Measurements from ENCODE around the gene SPATA16.
"Not testable (repeated sequence)": the region's sequence is repeated elsewhere in the genome, so short reads cannot be mapped to it uniquely, and the experiment has no call there.

Gene SPATA16

DNA sequence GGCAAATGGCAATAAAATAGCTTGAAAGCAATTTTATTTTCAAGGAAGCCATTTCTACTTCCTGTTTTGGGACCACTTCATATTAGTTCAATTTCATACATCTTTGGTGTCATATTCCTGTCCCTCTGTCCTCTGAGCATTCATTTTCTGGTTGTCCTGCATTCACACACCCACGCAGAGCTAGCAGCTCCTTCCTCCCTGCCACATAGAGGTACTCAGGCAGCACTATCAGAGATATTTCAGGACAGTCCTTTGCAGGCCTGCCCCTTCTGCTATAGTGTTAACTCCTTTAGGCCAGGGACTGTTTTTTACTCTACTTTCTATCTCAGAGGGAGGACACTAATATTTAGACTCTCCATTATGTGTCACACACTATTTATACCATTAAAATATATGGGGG is 258.5 kb downstream of the SPATA16 start:
- no peaks in the 10 kb centered on the region for H3F3A ChIP-seq (ENCODE audit: low read depth)

DNA sequence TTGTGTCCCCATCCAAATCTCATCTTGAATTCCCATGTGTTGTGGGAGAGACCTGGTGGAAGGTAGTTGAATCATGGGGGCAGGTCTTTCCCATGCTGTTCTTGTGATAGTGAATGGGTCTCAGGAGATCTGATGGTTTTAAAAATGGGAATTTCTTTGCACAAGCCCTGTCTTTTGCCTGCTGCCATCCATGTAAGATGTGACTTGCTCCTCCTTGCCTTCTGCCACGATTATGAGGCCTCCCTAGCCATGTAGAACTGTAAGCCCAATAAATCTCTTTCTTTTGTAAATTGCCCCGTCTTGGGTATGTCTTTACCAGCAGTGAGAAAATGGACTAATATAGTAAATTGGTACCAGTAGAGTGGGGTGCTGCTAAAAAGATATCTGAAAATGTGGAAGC is 261.7 kb downstream of the SPATA16 start:
- not testable (repeated sequence) for H3K4me2 ChIP-seq (ENCODE audit: low read depth, low read length, poor library complexity, severe bottlenecking); H3K9ac ChIP-seq (ENCODE audit: low read depth, low read length, poor library complexity, severe bottlenecking); H3K79me2 ChIP-seq (ENCODE audit: insufficient read depth, low read length); H4K20me1 ChIP-seq (ENCODE audit: insufficient read depth, low read length, poor library complexity, severe bottlenecking); H3K4me3 ChIP-seq (ENCODE audit: low read length, poor library complexity, severe bottlenecking); H3F3A ChIP-seq (ENCODE audit: low read depth); H2AFZ ChIP-seq (ENCODE audit: low read length); H3K9me2 ChIP-seq (replicated peaks; ENCODE audit: low read depth, low read length); H3K27me3 ChIP-seq (ENCODE audit: insufficient read depth, low read length, poor library complexity, severe bottlenecking); H3K36me3 ChIP-seq (ENCODE audit: insufficient read depth, low read length)
- Histone ChIP-seq H3K4me1 (ENCODE audit: insufficient read depth, low read length, poor library complexity, severe bottlenecking) (peaks cover 36% of the 10 kb centered on the region), H3K9me3 (ENCODE audit: insufficient read depth, low read depth, low read length) (peaks cover 24% of the 10 kb centered on the region; the same call in 1 of the 2 replicates)

More for the DNA sequence above, 258.5 kb downstream of the SPATA16 start:
- Histone ChIP-seq H3K4me1 (ENCODE audit: insufficient read depth, low read length, poor library complexity, severe bottlenecking) (peaks cover 16% of the 10 kb centered on the region), H3K27me3 (ENCODE audit: insufficient read depth, low read length, poor library complexity, severe bottlenecking) (no peaks in the 10 kb centered on the region), H3K9me3 (ENCODE audit: insufficient read depth, low read depth, low read length) (peaks cover 24% of the 10 kb centered on the region; the same call in 1 of the 2 replicates), H2AFZ (ENCODE audit: low read length) (no peak overlapping the region), H4K20me1 (ENCODE audit: insufficient read depth, low read length, poor library complexity, severe bottlenecking) (no peaks in the 10 kb centered on the region), H3K4me2 (ENCODE audit: low read depth, low read length, poor library complexity, severe bottlenecking) (peak overlapping the region; percentile 26), H3K4me3 (ENCODE audit: low read length, poor library complexity, severe bottlenecking) (no peak overlapping the region), H3K9ac (ENCODE audit: low read depth, low read length, poor library complexity, severe bottlenecking) (no peak overlapping the region), H3K79me2 (ENCODE audit: insufficient read depth, low read length) (no peaks in the 10 kb centered on the region), H3K36me3 (ENCODE audit: insufficient read depth, low read length) (no peaks in the 10 kb centered on the region), H3K9me2 (replicated peaks; ENCODE audit: low read depth, low read length) (no peaks in the 10 kb centered on the region)
- TF ChIP-seq, protein P1, sequence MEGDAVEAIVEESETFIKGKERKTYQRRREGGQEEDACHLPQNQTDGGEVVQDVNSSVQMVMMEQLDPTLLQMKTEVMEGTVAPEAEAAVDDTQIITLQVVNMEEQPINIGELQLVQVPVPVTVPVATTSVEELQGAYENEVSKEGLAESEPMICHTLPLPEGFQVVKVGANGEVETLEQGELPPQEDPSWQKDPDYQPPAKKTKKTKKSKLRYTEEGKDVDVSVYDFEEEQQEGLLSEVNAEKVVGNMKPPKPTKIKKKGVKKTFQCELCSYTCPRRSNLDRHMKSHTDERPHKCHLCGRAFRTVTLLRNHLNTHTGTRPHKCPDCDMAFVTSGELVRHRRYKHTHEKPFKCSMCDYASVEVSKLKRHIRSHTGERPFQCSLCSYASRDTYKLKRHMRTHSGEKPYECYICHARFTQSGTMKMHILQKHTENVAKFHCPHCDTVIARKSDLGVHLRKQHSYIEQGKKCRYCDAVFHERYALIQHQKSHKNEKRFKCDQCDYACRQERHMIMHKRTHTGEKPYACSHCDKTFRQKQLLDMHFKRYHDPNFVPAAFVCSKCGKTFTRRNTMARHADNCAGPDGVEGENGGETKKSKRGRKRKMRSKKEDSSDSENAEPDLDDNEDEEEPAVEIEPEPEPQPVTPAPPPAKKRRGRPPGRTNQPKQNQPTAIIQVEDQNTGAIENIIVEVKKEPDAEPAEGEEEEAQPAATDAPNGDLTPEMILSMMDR (conservative IDR thresholded peaks at IDR 0.05; ENCODE audit: low read length): no peak
- TF ChIP-seq EZH2phosphoT487 (IDR thresholded peaks at IDR 0.05; ENCODE audit: borderline replicate concordance): no peak

DNA sequence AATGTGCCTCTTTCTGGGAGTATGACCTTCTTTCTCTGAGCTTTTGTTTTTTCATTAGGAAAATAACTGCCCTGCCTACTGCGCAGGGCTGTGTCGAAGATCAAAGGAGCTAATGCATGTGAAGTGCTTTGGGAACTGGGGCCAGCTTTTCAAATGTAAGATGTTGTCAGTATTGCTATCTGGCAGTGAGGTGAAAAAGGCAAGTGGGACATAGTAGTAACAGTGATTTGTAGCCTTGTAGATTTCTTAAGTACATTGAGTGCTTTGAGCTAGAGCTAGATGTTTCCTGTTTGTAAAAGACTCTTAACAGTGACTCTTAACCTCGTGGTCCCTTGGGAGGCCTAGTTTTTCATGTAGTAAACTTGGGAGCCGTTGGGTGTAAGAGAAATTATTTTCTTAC is 264.0 kb downstream of the SPATA16 start:
- Histone ChIP-seq H3K36me3 (ENCODE audit: insufficient read depth, low read length) (no peaks in the 10 kb centered on the region), H3K4me1 (ENCODE audit: insufficient read depth, low read length, poor library complexity, severe bottlenecking) (peaks cover 27% of the 10 kb centered on the region), H3K79me2 (ENCODE audit: insufficient read depth, low read length) (no peaks in the 10 kb centered on the region), H3K9me2 (replicated peaks; ENCODE audit: low read depth, low read length) (no peaks in the 10 kb centered on the region), H2AFZ (ENCODE audit: low read length) (no peak overlapping the region), H3K4me2 (ENCODE audit: low read depth, low read length, poor library complexity, severe bottlenecking) (peak overlapping the region; percentile 33), H3F3A (ENCODE audit: low read depth) (no peaks in the 10 kb centered on the region), H3K4me3 (ENCODE audit: low read length, poor library complexity, severe bottlenecking) (no peak overlapping the region), H3K27me3 (ENCODE audit: insufficient read depth, low read length, poor library complexity, severe bottlenecking) (no peaks in the 10 kb centered on the region), H3K9me3 (ENCODE audit: insufficient read depth, low read depth, low read length) (peaks cover 24% of the 10 kb centered on the region; the same call in 1 of the 2 replicates), H3K9ac (ENCODE audit: low read depth, low read length, poor library complexity, severe bottlenecking) (no peak overlapping the region), H4K20me1 (ENCODE audit: insufficient read depth, low read length, poor library complexity, severe bottlenecking) (no peaks in the 10 kb centered on the region)
- TF ChIP-seq, protein P1 (conservative IDR thresholded peaks at IDR 0.05; ENCODE audit: low read length): no peak

DNA sequence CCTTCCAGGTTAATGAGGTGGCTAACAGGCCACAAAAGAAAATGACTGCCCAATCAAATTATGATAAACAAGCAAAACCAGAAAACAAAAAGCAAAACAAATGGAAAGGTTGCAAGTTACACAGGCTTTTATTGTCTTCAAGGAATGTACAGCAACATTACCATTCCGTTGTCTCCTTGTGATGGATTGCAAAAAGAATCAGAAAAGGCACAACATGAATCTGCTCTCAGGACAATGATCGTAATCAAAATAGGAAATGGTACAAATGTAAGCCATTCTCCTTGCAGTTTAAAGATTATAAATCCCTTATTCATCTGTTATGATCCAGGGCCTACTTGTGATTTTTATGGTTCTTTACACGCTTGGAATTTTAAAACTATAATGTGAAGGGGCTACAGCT is 264.7 kb downstream of the SPATA16 start:
- TF ChIP-seq, protein P1 (conservative IDR thresholded peaks at IDR 0.05; ENCODE audit: low read length): no peak
- no peak for TF ChIP-seq EZH2phosphoT487 (IDR thresholded peaks at IDR 0.05; ENCODE audit: borderline replicate concordance)
- Histone ChIP-seq H3K4me3 (ENCODE audit: low read length, poor library complexity, severe bottlenecking) (no peak overlapping the region), H3F3A (ENCODE audit: low read depth) (no peaks in the 10 kb centered on the region), H3K4me2 (ENCODE audit: low read depth, low read length, poor library complexity, severe bottlenecking) (peak overlapping the region; percentile 33), H3K79me2 (ENCODE audit: insufficient read depth, low read length) (no peaks in the 10 kb centered on the region), H4K20me1 (ENCODE audit: insufficient read depth, low read length, poor library complexity, severe bottlenecking) (no peaks in the 10 kb centered on the region), H3K9me2 (replicated peaks; ENCODE audit: low read depth, low read length) (no peaks in the 10 kb centered on the region), H3K27me3 (ENCODE audit: insufficient read depth, low read length, poor library complexity, severe bottlenecking) (no peaks in the 10 kb centered on the region), H3K4me1 (ENCODE audit: insufficient read depth, low read length, poor library complexity, severe bottlenecking) (peaks cover 28% of the 10 kb centered on the region), H3K36me3 (ENCODE audit: insufficient read depth, low read length) (no peaks in the 10 kb centered on the region), H2AFZ (ENCODE audit: low read length) (no peak overlapping the region), H3K9ac (ENCODE audit: low read depth, low read length, poor library complexity, severe bottlenecking) (no peak overlapping the region), H3K9me3 (ENCODE audit: insufficient read depth, low read depth, low read length) (peaks cover 19% of the 10 kb centered on the region; the same call in 1 of the 2 replicates)

Data from Loucy (cell line).